Upper lobe of left lung (tissue), 6 donors: ENCODE measurements around the gene NANS. TPM values are rescaled to one million over a fixed set of nuclear protein-coding genes. Genes with fewer than 3 reads are reported as not detected.
"Not testable (repeated sequence)": the region's sequence is repeated elsewhere in the genome, so short reads cannot be mapped to it uniquely, and the experiment has no call there.

ENCODE experiments used
- ATAC-seq, 2 donors: fragments of 200-7000 bp; cut with Tn5 transposase; one replicate each; pipeline ENCODE4 v1.9.1; 2022; ENCODE audit warnings: mild to moderate bottlenecking in 2 of 2, moderate library complexity in 2 of 2; ENCODE audit not compliant: low FRiP score in 2 of 2
- DNase-seq, 2 donors: peaks; one replicate each; pipeline ENCODE4 v3.0.0-alpha.2; 2019 to 2020
- H3K27ac ChIP-seq, 4 donors: fragments of 200-600 bp; sonication (generic); one replicate each; pipeline ENCODE4 v1.5.1; 2016 to 2019
- H3K27me3 ChIP-seq, 4 donors: fragments of 200-600 bp; sonication (generic); one replicate each; pipeline ENCODE4 v1.5.1; 2017 to 2019
- H3K36me3 ChIP-seq, 4 donors: fragments of 200-600 bp; sonication (generic); one replicate each; pipeline ENCODE4 v1.5.1; 2016 to 2019
- H3K4me1 ChIP-seq, 4 donors: fragments of 200-600 bp; sonication (generic); one replicate each; pipeline ENCODE4 v1.5.1; 2018 to 2019
- H3K4me3 ChIP-seq, 4 donors: fragments of 200-600 bp; sonication (generic); one replicate each; pipeline ENCODE4 v1.5.1; 2017 to 2019; ENCODE audit warnings: mild to moderate bottlenecking in 2 of 4, moderate library complexity in 1 of 4
- H3K9me3 ChIP-seq, 4 donors: fragments of 200-600 bp; sonication (generic); one replicate each; pipeline ENCODE4 v1.5.1; 2018 to 2019
- EP300 ChIP-seq, 4 donors: sonication (generic); formaldehyde crosslinking; IDR thresholded peaks; one replicate each; pipeline ENCODE4 v1.5.1; 2017; ENCODE audit warnings: antibody characterized with exemption in 4 of 4, control low read depth in 2 of 4
- POLR2A ChIP-seq, 4 donors: fragments of 450-650 bp; IDR thresholded peaks; one replicate each; pipeline ENCODE4 v1.5.1; 2016 to 2017; ENCODE audit warnings: antibody characterized with exemption in 4 of 4, mild to moderate bottlenecking in 2 of 4
- POLR2AphosphoS5 ChIP-seq, 2 donors: sonication (generic); formaldehyde crosslinking; IDR thresholded peaks; one replicate each; pipeline ENCODE4 v1.5.1; 2017; ENCODE audit warnings: antibody characterized with exemption in 2 of 2
- WGBS, 2 donors: methylation state at CpG; one replicate each; pipeline ENCODE4 v1.1.5; 2017 to 2018; 5-methylcytosine and 5-hydroxymethylcytosine counted together
- total RNA-seq, 6 donors: library from RNA; depleted of rRNA in 4 of 6; stranded (reverse); fragments of >200 nt in 4 of 6; gene quantifications; one replicate each; pipeline versions ENCODE4 v1.1.0 to v1.2.1, GENCODE V29; 2016 to 2021
- TF ChIP-seq, protein P1 (sequence below), 6 experiments: fragments of 450-650 bp in 4 of 6; fragments of 200-600 bp in 2 of 6; sonication (generic) in 2 of 6; IDR thresholded peaks; one replicate each; pipeline ENCODE4 v1.5.1; 2016 to 2019; ENCODE audit warnings: antibody characterized with exemption in 6 of 6
- donor health status: DM: no; HTN: no; CAD: no; lungs with moderate emphysema.
- donor health status: DM: no; HTN: yes; CAD: no; lungs with severe emphysema.

The NANS gene
- total RNA-seq, 6 donors from 2014 or later: 41.4 to 75.5 (median 60.7) TPM

DNA sequence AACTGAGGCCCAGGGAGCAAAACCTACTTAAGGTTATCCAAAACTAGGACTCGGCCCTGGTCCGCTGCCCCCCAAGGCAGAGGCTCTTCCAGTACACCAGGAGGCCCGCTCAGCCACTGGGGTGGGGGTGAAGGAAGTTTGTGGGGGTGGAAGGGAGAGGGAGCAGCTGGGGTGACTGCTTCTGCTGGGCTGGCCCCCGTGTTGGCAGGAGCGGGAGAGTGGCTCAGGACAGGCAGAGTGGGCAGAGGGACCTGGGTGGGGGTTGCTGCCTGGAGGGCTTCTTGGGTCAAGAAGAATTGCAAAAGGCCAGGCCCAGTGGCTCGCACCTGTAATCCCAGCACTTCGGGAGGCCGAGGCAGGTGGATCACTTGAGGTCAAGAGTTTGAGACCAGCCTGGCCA is 70.7 kb downstream of the NANS start:
- no peak for ATAC-seq
- Histone ChIP-seq H3K4me3 (no peak overlapping the region), H3K4me1 (no peaks in the 10 kb centered on the region), H3K36me3 (peaks cover 0 to 19% (median 6%) of the 10 kb centered on the region in 4 donors), H3K27ac (no peak overlapping the region), H3K27me3 (no peaks in the 10 kb centered on the region), H3K9me3 (no peaks in the 10 kb centered on the region)
- 92 to 99% methylated on average over 8 of the region's 8 CpGs for WGBS, 2 donors
- DNase-seq: peak in 1 of 2 donors; percentile 30
- TF ChIP-seq EP300 (IDR thresholded peaks at IDR 0.05) (no peak), POLR2A (IDR thresholded peaks at IDR 0.05) (no peak), POLR2AphosphoS5 (IDR thresholded peaks at IDR 0.05) (no peak)
- TF ChIP-seq, protein P1, sequence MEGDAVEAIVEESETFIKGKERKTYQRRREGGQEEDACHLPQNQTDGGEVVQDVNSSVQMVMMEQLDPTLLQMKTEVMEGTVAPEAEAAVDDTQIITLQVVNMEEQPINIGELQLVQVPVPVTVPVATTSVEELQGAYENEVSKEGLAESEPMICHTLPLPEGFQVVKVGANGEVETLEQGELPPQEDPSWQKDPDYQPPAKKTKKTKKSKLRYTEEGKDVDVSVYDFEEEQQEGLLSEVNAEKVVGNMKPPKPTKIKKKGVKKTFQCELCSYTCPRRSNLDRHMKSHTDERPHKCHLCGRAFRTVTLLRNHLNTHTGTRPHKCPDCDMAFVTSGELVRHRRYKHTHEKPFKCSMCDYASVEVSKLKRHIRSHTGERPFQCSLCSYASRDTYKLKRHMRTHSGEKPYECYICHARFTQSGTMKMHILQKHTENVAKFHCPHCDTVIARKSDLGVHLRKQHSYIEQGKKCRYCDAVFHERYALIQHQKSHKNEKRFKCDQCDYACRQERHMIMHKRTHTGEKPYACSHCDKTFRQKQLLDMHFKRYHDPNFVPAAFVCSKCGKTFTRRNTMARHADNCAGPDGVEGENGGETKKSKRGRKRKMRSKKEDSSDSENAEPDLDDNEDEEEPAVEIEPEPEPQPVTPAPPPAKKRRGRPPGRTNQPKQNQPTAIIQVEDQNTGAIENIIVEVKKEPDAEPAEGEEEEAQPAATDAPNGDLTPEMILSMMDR (IDR thresholded peaks at IDR 0.05): no peak

DNA sequence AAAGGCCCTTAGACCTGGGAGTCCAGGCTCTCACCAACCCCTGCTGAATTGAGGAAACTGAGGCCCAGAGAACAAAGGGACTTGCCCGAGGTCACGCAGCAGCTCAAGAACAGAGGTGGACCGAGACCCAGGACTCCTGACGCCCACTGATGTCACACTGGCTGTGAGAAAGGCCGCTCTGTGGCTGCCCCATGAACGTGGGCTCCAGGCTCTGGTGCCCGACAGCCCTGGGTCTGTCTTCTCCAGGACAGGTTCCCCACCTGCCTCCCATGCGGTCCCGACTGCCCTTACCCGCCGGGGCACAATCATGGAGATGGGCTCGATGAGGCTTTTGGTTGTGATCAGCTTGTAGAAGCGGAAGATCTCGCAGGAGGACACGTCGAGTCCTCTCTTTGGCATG is 71.8 kb downstream of the NANS start:
- ATAC-seq: no peak
- peak in 1 of 2 donors; percentile 32 for DNase-seq
- no peaks in the 10 kb centered on the region for H3K9me3 ChIP-seq
- no peaks in the 10 kb centered on the region for H3K4me1 ChIP-seq
- WGBS, 2 donors: 95% methylated on average over 15 to 16 of the region's 16 CpGs
- H3K36me3 ChIP-seq: peaks cover 0 to 29% (median 9%) of the 10 kb centered on the region in 4 donors
- H3K27me3 ChIP-seq: no peaks in the 10 kb centered on the region
- no peak for TF ChIP-seq EP300 (IDR thresholded peaks at IDR 0.05)
- TF ChIP-seq POLR2AphosphoS5 (IDR thresholded peaks at IDR 0.05): no peak
- TF ChIP-seq, protein P1 (IDR thresholded peaks at IDR 0.05): no peak
- no peak for TF ChIP-seq POLR2A (IDR thresholded peaks at IDR 0.05)
- H3K27ac ChIP-seq: peak overlapping the region in 2 of 4 donors; percentile 28 to 60
- H3K4me3 ChIP-seq: no peak overlapping the region

DNA sequence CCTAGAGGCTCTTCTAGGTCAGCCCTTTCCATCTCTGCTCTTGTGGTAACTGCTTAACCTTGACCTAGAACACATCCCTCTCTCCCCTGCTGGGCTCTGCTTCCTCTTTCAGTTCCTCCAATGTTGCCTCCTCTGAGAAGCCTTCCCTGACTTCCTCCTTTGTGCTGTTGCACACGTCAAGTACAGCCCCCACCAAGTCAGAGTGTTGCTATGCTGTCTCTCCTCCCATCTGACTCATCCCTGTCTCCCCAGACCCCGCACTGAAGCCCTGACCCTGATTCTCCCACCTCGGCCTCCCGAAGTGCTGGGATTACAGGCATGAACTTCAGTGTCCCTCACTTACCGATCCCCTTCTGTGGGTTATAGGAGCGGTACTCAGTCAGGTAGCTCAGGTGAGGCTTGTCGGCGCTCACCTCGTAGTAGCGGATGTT is 72.9 kb downstream of the NANS start:
- no peaks in the 10 kb centered on the region for H3K4me1 ChIP-seq
- ATAC-seq (peak; percentile 62 to 86), DNase-seq (peak in 1 of 2 donors; percentile 75)
- peak overlapping the region in 1 of 4 donors; percentile 6 for H3K27ac ChIP-seq
- no peak overlapping the region for H3K4me3 ChIP-seq
- no peak for TF ChIP-seq POLR2AphosphoS5 (IDR thresholded peaks at IDR 0.05)
- no peak for TF ChIP-seq POLR2A (IDR thresholded peaks at IDR 0.05)
- TF ChIP-seq, protein P1 (IDR thresholded peaks at IDR 0.05): no peak
- TF ChIP-seq EP300 (IDR thresholded peaks at IDR 0.05): no peak
- H3K36me3 ChIP-seq: peaks cover 0 to 29% (median 9%) of the 10 kb centered on the region in 4 donors
- H3K27me3 ChIP-seq: no peaks in the 10 kb centered on the region
- no peaks in the 10 kb centered on the region for H3K9me3 ChIP-seq
- WGBS, 2 donors: 87 to 91% methylated on average over 7 to 10 of the region's 10 CpGs

DNA sequence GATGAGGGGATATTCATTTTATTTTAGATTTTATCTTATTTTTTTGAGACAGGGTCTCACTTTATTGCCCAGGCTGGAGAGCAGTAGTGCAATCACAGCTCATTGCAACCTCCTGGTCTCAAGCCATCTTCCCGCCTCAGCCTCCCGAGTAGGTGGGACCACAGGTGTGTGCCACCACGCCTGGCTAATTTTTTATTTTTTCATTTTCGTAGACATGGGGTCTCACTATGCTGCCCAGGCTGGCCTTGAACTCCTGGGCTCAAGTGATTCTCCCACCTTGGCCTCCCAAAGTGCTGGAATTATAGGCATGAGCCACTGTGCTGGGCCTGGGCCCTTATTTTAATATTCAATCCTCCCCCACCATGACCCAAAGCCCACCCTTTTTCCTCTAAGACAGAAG is 73.5 kb downstream of the NANS start:
- H3K9me3 ChIP-seq, ATAC-seq, H3K4me1 ChIP-seq, H3K27me3 ChIP-seq, H3K27ac ChIP-seq, H3K4me3 ChIP-seq, DNase-seq: not testable (repeated sequence)
- peaks cover 0 to 32% (median 10%) of the 10 kb centered on the region in 4 donors for H3K36me3 ChIP-seq
- 92 to 97% methylated on average over 4 of the region's 4 CpGs for WGBS, 2 donors

DNA sequence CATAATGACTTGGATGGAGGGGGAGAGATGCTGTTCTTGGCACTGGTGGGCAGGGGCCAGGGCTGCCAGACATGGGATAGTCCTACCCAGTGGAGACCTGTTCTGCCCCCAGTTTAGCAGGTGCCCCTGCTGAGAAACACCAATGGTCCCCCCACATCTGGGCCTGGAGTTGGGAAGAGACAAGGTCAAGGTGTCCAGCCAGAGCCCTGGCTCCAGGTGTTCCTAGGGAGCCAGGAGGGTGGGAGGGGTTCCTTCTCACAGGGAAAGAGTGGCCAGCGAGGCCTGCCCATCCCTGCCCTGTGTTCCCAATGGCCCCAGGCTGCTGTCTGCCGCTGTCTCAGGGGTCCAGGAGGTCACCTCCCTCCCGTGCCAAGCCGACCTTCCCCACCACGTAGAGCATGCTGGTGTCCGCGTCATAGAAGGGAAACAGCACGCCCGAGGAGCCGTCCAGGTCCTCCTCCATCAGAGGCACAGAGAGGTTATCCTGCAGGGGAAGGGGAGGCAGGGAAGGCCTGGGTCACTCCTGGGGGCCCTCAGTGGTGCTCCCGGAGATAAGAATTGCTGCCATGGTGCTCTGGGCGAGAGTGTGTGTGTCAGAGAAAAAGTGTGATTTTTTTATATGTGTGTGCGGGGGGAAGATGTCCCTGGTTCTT is 74.2 kb downstream of the NANS start:
- Histone ChIP-seq H3K36me3 (peaks cover 0 to 32% (median 10%) of the 10 kb centered on the region in 4 donors), H3K27ac (no peak overlapping the region), H3K4me1 (no peaks in the 10 kb centered on the region), H3K9me3 (no peaks in the 10 kb centered on the region), H3K4me3 (no peak overlapping the region), H3K27me3 (no peaks in the 10 kb centered on the region)
- DNase-seq: peak in 1 of 2 donors; percentile 47
- no peak for ATAC-seq
- WGBS, 2 donors: 86 to 91% methylated on average over 4 to 13 of the region's 13 CpGs
- no peak for TF ChIP-seq EP300 (IDR thresholded peaks at IDR 0.05)
- TF ChIP-seq, protein P1 (IDR thresholded peaks at IDR 0.05): no peak
- no peak for TF ChIP-seq POLR2AphosphoS5 (IDR thresholded peaks at IDR 0.05)
- TF ChIP-seq POLR2A (IDR thresholded peaks at IDR 0.05): no peak
